Spleen (tissue), 7 donors: ENCODE results near the gene PLSCR4.

Experiments
- POLR2A ChIP-seq, 3 donors: fragments of 450-650 bp; IDR thresholded peaks; one replicate each; pipeline ENCODE4 v1.5.1; 2017; ENCODE audit warnings: antibody characterized with exemption in 3 of 3, mild to moderate bottlenecking in 1 of 3
- POLR2AphosphoS5 ChIP-seq, 3 donors: sonication (generic); formaldehyde crosslinking; IDR thresholded peaks; one replicate each; pipeline ENCODE4 v1.5.1; 2017; ENCODE audit warnings: antibody characterized with exemption in 3 of 3
- TF ChIP-seq, protein P1 (sequence below), 11 experiments: fragments of 200-600 bp in 7 of 11; fragments of 450-650 bp in 4 of 11; sonication (generic) in 4 of 11; IDR thresholded peaks in 8 of 11; conservative IDR thresholded peaks in 3 of 11; 1 replicate in 7 of 11; 2 replicates in 4 of 11; pipeline versions ENCODE4 v1.4.0 to v1.8.0; 2016 to 2021; ENCODE audit warnings: antibody characterized with exemption in 11 of 11, inconsistent platforms in 4 of 11, mild to moderate bottlenecking in 1 of 11
- donor health status: DM: no; HTN: no; CAD: no; lungs with moderate emphysema.
- donor health status: DM: no; HTN: no; CAD: no.
- donor health status: DM: no; HTN: no; CAD: no.

DNA sequence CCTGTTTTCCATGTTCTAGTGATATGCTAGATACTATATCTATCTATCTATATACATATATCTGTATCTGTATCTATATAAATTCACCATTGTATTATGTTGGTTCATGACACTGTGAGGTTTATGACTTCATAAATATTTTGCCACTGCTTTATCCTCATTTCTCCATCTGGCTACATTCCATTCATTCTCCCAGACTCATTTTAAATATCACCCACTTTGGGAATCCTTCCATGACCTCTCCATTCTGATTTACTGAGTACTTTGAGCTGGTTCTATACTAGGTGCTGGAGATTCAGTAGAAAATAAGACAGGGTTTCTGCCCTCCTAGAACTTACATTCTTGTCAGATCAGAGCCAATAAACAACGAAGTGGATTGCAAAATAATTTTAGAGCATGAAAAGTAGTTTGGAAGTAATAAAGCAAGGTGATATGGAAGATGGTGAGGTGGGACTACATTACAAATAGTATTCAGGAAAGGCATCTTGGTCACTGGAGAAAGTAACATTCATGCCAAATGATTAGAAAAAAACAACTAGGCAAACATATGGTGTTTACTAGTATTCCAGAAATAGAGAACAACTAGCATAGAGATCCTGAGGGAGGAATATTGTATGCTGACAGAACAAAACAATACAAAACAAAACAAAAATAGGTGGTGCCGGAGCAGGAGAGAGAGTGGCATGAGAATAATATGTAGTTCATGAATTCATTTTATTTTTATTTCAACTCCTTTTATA is 11.6 kb upstream of the PLSCR4 start:
- TF ChIP-seq, protein P1, sequence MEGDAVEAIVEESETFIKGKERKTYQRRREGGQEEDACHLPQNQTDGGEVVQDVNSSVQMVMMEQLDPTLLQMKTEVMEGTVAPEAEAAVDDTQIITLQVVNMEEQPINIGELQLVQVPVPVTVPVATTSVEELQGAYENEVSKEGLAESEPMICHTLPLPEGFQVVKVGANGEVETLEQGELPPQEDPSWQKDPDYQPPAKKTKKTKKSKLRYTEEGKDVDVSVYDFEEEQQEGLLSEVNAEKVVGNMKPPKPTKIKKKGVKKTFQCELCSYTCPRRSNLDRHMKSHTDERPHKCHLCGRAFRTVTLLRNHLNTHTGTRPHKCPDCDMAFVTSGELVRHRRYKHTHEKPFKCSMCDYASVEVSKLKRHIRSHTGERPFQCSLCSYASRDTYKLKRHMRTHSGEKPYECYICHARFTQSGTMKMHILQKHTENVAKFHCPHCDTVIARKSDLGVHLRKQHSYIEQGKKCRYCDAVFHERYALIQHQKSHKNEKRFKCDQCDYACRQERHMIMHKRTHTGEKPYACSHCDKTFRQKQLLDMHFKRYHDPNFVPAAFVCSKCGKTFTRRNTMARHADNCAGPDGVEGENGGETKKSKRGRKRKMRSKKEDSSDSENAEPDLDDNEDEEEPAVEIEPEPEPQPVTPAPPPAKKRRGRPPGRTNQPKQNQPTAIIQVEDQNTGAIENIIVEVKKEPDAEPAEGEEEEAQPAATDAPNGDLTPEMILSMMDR (IDR thresholded peaks at IDR 0.05 in 8 of 11, conservative IDR thresholded peaks at IDR 0.05 in 3 of 11), result no peak
- TF ChIP-seq POLR2A (IDR thresholded peaks at IDR 0.05) (no peak), POLR2AphosphoS5 (IDR thresholded peaks at IDR 0.05) (no peak)
